Mucosa of gallbladder (tissue), 1 donor: Measurements from ENCODE around the gene PLA2G5. TPM values are rescaled to one million over a fixed set of nuclear protein-coding genes. Genes with fewer than 3 reads are reported as not detected.

ENCODE experiments used
- total RNA-seq: library from RNA; stranded (reverse); gene quantifications from one replicate; pipeline ENCODE4 v1.2.1, GENCODE V29; 2021
- donor health status: DM: no; HTN: no; CAD: no.

The PLA2G5 gene
- total RNA-seq, 1 donor from 2014 or later, result 4.9 TPM

Other genes starting within 250 kb of the PLA2G5 start
- gene OTUD3, start 187.8 kb upstream of the PLA2G5 start, total RNA-seq, result 7.4 TPM
- not detected for gene PLA2G2E, start 146.6 kb upstream of the PLA2G5 start, total RNA-seq
- gene PLA2G2A, start 90.6 kb upstream of the PLA2G5 start, total RNA-seq, result 19.0 TPM
- gene PLA2G2D, start 49.3 kb downstream of the PLA2G5 start, total RNA-seq, result not detected
- gene PLA2G2F, start 69.1 kb downstream of the PLA2G5 start, total RNA-seq, result 0.92 TPM
- gene UBXN10, start 115.9 kb downstream of the PLA2G5 start, total RNA-seq, result 2.3 TPM
- gene PLA2G2C, start 116.3 kb downstream of the PLA2G5 start, total RNA-seq, result not detected
- 2.1 TPM for gene VWA5B1, start 220.7 kb downstream of the PLA2G5 start, total RNA-seq